GM12878 (cell line): Measurements from ENCODE around the gene SPAG17. TPM values are rescaled to one million over a fixed set of nuclear protein-coding genes. Genes with fewer than 3 reads are reported as not detected.

Source experiments
- ATAC-seq: fragments of 200-7000 bp; cut with Tn5 transposase; 3 replicates; pipeline ENCODE4 v1.9.1; 2020; ENCODE audit warnings: mild to moderate bottlenecking, moderate library complexity
- BruUV-seq: library from RNA; stranded (reverse); fragments of 400-500 nt; replicated peaks from 2 replicates; lab custom pipeline; 2021; lab: Mats Ljungman, UMichigan
- CTCF ChIA-PET: fragments of 300-600 bp; sonication (Branson Sonifier 250); formaldehyde crosslinking; extraction: SDS; loops from one replicate; lab custom pipeline; 2021; ENCODE audit warnings: inconsistent platforms; lab: Yijun Ruan, JAX
- POLR2A ChIA-PET: fragments of 350-600 bp; formaldehyde crosslinking; extraction: SDS; loops from one replicate; lab custom pipeline; 2021; ENCODE audit warnings: inconsistent platforms; lab: Charles Lee
- RAD21 ChIA-PET: fragments of 300-600 bp; sonication (Branson Sonifier 250); formaldehyde crosslinking; loops from one replicate; lab custom pipeline; 2023; ENCODE audit warnings: antibody characterized with exemption; ENCODE audit not compliant: unreplicated experiment; lab: Charles Lee
- SMC1A ChIA-PET: fragments of 300-600 bp; sonication (Branson Sonifier 250); formaldehyde crosslinking; loops from one replicate; lab custom pipeline; 2023; ENCODE audit not compliant: unreplicated experiment, uncharacterized antibody; lab: Charles Lee
- DNase-seq: peaks from one replicate; pipeline ENCODE4 v3.0.0-alpha.2; 2011; ENCODE audit warnings: low read depth, low spot score
- FAIRE-seq: peaks from 3 replicates; lab custom pipeline; 2011; peaks lifted over from hg19 to GRCh38; lab: Jason Lieb, UNC
- H2AFZ ChIP-seq: 2 replicates; pipeline ENCODE4 v1.6.0; 2011; ENCODE audit warnings: low read depth, low read length, control low read depth; ENCODE audit not compliant: control insufficient read depth
- H3K27ac ChIP-seq: 2 replicates; pipeline ENCODE4 v1.5.1; 2011; ENCODE audit warnings: control low read depth; ENCODE audit not compliant: control insufficient read depth, insufficient read depth
- H3K27me3 ChIP-seq, 2 experiments: replicated peaks in 1 of 2; 2 replicates each; pipeline versions ENCODE4 v1.6.0 to v1.6.1; 2011; ENCODE audit warnings: low read length in 1 of 2; ENCODE audit not compliant: control insufficient read depth in 2 of 2, insufficient read depth in 2 of 2
- H3K36me3 ChIP-seq, 2 experiments: 2 replicates each; pipeline ENCODE4 v1.5.1; 2011; ENCODE audit warnings: low read length in 1 of 2; ENCODE audit not compliant: control insufficient read depth in 2 of 2, insufficient read depth in 2 of 2
- H3K4me1 ChIP-seq: 2 replicates; pipeline ENCODE4 v1.6.1; 2011; ENCODE audit warnings: mild to moderate bottlenecking, low read length, moderate library complexity, mixed read lengths; ENCODE audit not compliant: control insufficient read depth, insufficient read depth
- H3K4me2 ChIP-seq: 2 replicates; pipeline ENCODE4 v1.6.0; 2011; ENCODE audit warnings: control low read depth; ENCODE audit not compliant: control insufficient read depth, insufficient read depth
- H3K4me3 ChIP-seq: fragments of 200-600 bp; sonication (generic); 2 replicates; pipeline ENCODE4 v1.5.1; 2016
- H3K79me2 ChIP-seq: 2 replicates; pipeline ENCODE4 v1.6.0; 2011; ENCODE audit warnings: low read length; ENCODE audit not compliant: control insufficient read depth, insufficient read depth
- H3K9ac ChIP-seq: 2 replicates; pipeline ENCODE4 v1.8.0; 2011; ENCODE audit warnings: low read length, control low read depth, mixed read lengths; ENCODE audit not compliant: control insufficient read depth, insufficient read depth
- H3K9me3 ChIP-seq: replicated peaks from 3 replicates; pipeline ENCODE4 v1.5.1; 2011; ENCODE audit warnings: mild to moderate bottlenecking, low read length; ENCODE audit not compliant: control insufficient read depth, insufficient read depth
- H4K20me1 ChIP-seq: 2 replicates; pipeline ENCODE4 v1.6.0; 2011; ENCODE audit not compliant: control insufficient read depth, insufficient read depth
- CBX5 ChIP-seq: sonication (generic); IDR thresholded peaks from 2 replicates; pipeline ENCODE4 v1.6.1; 2016; ENCODE audit warnings: low read depth, moderate library complexity, mild to moderate bottlenecking, inconsistent platforms
- EP300 ChIP-seq, 2 experiments: fragments of 150-350 bp in 1 of 2; IDR thresholded peaks; 2 replicates each; pipeline ENCODE4 v1.6.1; 2011 to 2012; ENCODE audit warnings: low read depth in 2 of 2, low read length in 2 of 2, borderline replicate concordance in 1 of 2, improper control_type of control experiment in 1 of 2, inconsistent platforms in 1 of 2; ENCODE audit not compliant: control insufficient read depth in 1 of 2
- NR2C1 ChIP-seq: fragments of 450-650 bp; IDR thresholded peaks from 2 replicates; pipeline ENCODE4 v1.6.1; 2017; ENCODE audit warnings: antibody characterized with exemption, mild to moderate bottlenecking, moderate library complexity
- SIN3A ChIP-seq: IDR thresholded peaks from 2 replicates; pipeline ENCODE4 v1.6.1; 2012; ENCODE audit warnings: low read depth, low read length, improper control_type of control experiment
- SMAD5 ChIP-seq: IDR thresholded peaks from 2 replicates; pipeline ENCODE4 v1.6.1; 2016; ENCODE audit warnings: antibody characterized with exemption, low read depth
- SUPT20H ChIP-seq: IDR thresholded peaks from 2 replicates; pipeline ENCODE4 v1.6.1; 2011; ENCODE audit warnings: low read depth, mild to moderate bottlenecking, low read length, moderate library complexity, borderline replicate concordance; ENCODE audit not compliant: control insufficient read depth
- WRNIP1 ChIP-seq: IDR thresholded peaks from 2 replicates; pipeline ENCODE4 v1.6.1; 2011; ENCODE audit warnings: low read depth, low read length, improper control_type of control experiment, borderline replicate concordance
- WGBS: methylation state at CpG from one replicate; pipeline ENCODE4 v1.1.6; 2016; ENCODE audit warnings: low lambda C conversion rate; ENCODE audit not compliant: insufficient replicate concordance, insufficient coverage; ENCODE audit errors: missing lambda C conversion rate; 5-methylcytosine and 5-hydroxymethylcytosine counted together
- in situ Hi-C: fragments of 300-500 bp; cut with MboI; formaldehyde crosslinking; loops from 9 replicates; pipeline ENCODE4 v1.14.3; 2018; ENCODE audit warnings: mixed read lengths
- intact Hi-C: fragments of 100-400 bp; cut with micrococcal nuclease; formaldehyde crosslinking; loops from one replicate; pipeline ENCODE4 v1.14.2; 2022; ENCODE audit not compliant: unreplicated experiment
- polyA plus RNA-seq, 11 experiments: library from polyadenylated mRNA; depleted of rRNA in 4 of 11; unstranded in 6 of 11; stranded (reverse) in 5 of 11; fragments of >200 nt; fragmentation: Nextera tagmentation in 4 of 11; fragmentation: Illumina TruSeq in 1 of 11; extraction: Ambion mirVana in 4 of 11; extraction: Trizol in 1 of 11; gene quantifications; 1 replicate in 1 of 11; 2 replicates in 10 of 11; pipeline versions ENCODE4 v1.2.1 to v1.2.3, GENCODE V29; 2011 to 2016; ENCODE audit warnings: inconsistent platforms in 2 of 11, missing spikeins in 2 of 11, low read depth in 1 of 11
- total RNA-seq, 4 experiments: library from RNA; depleted of rRNA in 3 of 4; stranded (reverse); fragments of >200 nt in 3 of 4; fragmentation: Illumina TruSeq in 1 of 4; extraction: Trizol in 1 of 4; gene quantifications; 2 replicates each; pipeline versions ENCODE4 v1.2.1 to v1.2.3, GENCODE V29; 2013 to 2021

Gene SPAG17
- total and polyA plus RNA-seq, 10 of the 15 experiments (the other 5 are each of a cell fraction or from before 2014, with no cell fraction given): 0.02 to 0.16 (median 0.03) TPM; not detected in 7

DNA sequence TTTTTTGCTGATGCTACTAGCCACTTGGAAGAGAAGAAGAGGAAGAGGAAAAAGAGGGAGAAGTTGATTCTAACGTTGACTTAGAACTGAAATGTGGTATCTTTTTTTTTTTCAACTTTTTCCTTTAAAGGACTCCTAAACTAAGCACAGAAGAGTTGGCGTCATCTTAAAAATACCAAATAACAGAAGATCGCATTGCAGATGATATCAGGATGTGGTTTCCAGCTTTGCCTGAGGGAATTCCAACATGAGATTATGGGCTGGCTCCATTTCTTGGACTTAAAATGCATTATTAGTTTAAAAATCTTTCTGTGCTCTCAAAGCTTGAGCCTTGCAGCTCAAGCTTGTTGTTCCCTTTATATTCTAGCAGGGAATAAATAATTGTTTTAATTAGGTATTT lies 225.7 kb downstream of the SPAG17 start:
- ChIA-PET POLR2A (no interaction called here), SMC1A (no interaction called here), RAD21 (no interaction called here), CTCF (no interaction called here)
- in situ Hi-C loops: no loop called here
- Histone ChIP-seq H2AFZ (no peak overlapping the region), H3K4me2 (no peak overlapping the region), H3K4me3 (no peak overlapping the region), H3K9me3 (no peaks in the 10 kb centered on the region), H3K9ac (no peak overlapping the region), H4K20me1 (no peaks in the 10 kb centered on the region), H3K4me1 (no peaks in the 10 kb centered on the region), H3K27ac (no peak overlapping the region)
- intact Hi-C loops: no loop called here
- no peak for ATAC-seq
- no peak for FAIRE-seq
- 86% methylated on average over 3 of the region's 3 CpGs for whole genome bisulfite sequencing
- no TSS peak for BruUV-seq
- no peak for TF ChIP-seq SMAD5
- TF ChIP-seq, all 136 proteins: peak for 0
- Histone ChIP-seq H3K36me3 (peaks cover 1 to 26% of the 10 kb centered on the region in 2 experiments; a peak in 3 of 4 replicates), H3K79me2 (no peaks in the 10 kb centered on the region), H3K27me3 (no peaks in the 10 kb centered on the region)
- DNase-seq: no peak

DNA sequence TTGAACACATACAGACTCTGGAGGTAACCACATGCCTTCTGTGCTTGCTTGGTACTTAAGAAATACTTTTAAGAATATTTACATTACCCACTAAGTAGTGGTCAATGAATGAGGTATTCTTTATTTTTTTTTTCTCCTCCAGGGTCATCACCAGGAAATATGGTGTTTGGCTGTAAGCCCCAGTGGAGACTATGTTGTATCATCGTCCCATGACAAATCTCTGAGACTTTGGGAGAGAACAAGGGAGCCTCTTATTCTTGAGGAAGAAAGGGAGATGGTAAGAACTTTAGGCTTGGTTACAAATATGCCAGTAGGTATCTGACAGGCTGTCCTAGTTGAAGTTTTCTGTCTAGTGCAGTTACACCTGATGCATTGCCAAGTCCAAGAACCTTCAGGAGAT lies 232.6 kb downstream of the SPAG17 start:
- H3K36me3 ChIP-seq: peaks cover 4 to 33% of the 10 kb centered on the region in 2 experiments
- no peak overlapping the region for H3K4me3 ChIP-seq
- ATAC-seq: no peak
- ChIA-PET CTCF (interaction anchor here (1.4 kb wide), 1 partner anchor 9 kb away, joined by 3 read pairs; no protein-coding TSS in a partner anchor), RAD21 (no interaction called here), POLR2A (no interaction called here), SMC1A (interaction anchor here (0.6 to 1.6 kb wide), 3 partner anchors 9 to 39 kb away, joined by 3 to 4 read pairs (median 3); no protein-coding TSS in a partner anchor)
- no peak overlapping the region for H2AFZ ChIP-seq
- FAIRE-seq: no peak
- no peak for DNase-seq
- H3K9ac ChIP-seq: no peak overlapping the region
- no peaks in the 10 kb centered on the region for H3K79me2 ChIP-seq
- H4K20me1 ChIP-seq: no peaks in the 10 kb centered on the region
- no peak overlapping the region for H3K4me2 ChIP-seq
- no TSS peak for BruUV-seq
- H3K9me3 ChIP-seq: no peaks in the 10 kb centered on the region
- intact Hi-C loops: no loop called here
- TF ChIP-seq SIN3A (no peak), WRNIP1 (no peak), EP300 (IDR thresholded peaks at IDR 0.05; ENCODE audit: borderline replicate concordance in 1 of 2, control insufficient read depth in 1 of 2, low read depth in 2 of 2, low read length in 2 of 2) (no peak), NR2C1 (no peak), CBX5 (no peak), SUPT20H (no peak)
- no peak overlapping the region for H3K27ac ChIP-seq
- WGBS: 100% methylated on average over 1 of the region's 1 CpG
- H3K4me1 ChIP-seq: no peaks in the 10 kb centered on the region
- no peaks in the 10 kb centered on the region for H3K27me3 ChIP-seq
- in situ Hi-C loops: no loop called here
